Right kidney (tissue), 1 donor: ENCODE results near the gene RETREG1.
"Not testable (repeated sequence)": the region's sequence is repeated elsewhere in the genome, so short reads cannot be mapped to it uniquely, and the experiment has no call there.

ENCODE experiments used
- DNase-seq: peaks from one replicate; pipeline ENCODE4 v3.0.0-alpha.2; 2016

RETREG1 gene

DNA sequence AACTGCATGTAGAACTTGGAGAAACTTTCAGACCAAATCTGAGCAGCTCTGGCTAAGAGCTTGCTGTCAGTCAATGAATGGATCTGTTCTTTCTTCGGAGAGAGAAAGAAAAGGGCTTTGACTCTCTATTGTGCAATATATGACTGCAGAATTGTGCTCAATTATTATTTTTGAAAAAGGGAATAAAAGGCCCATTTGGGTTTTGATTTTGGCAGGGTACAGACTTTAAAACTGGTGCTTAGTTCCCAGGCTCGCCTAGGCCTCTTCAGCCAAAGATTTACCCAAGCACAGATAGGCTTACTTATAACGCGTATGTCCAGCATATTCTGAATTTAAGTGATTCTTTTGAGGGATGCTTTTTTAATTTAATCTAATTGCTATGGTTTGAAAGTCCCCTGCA lies 59.3 kb downstream of the RETREG1 start:
- no peak for DNase-seq

DNA sequence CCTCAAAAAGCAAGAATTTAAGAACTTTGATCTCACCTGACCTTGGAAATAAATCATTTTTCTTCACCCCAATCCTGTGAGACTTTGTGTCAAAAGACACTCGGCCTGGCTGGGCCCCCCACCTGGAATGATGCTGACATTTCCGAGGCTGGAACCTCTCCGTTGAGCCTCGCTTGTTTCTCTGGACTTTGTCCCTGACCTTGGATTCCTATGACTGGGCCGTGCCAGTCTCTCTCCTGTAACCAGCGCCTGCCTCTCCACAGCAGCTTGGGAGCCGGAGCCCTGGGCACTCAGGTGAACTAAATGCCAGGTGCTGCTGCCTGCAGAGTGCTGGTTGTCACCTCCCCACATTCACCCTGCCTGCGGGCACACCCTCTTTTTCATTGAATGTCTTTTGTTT lies 62.7 kb downstream of the RETREG1 start:
- no peak for DNase-seq

DNA sequence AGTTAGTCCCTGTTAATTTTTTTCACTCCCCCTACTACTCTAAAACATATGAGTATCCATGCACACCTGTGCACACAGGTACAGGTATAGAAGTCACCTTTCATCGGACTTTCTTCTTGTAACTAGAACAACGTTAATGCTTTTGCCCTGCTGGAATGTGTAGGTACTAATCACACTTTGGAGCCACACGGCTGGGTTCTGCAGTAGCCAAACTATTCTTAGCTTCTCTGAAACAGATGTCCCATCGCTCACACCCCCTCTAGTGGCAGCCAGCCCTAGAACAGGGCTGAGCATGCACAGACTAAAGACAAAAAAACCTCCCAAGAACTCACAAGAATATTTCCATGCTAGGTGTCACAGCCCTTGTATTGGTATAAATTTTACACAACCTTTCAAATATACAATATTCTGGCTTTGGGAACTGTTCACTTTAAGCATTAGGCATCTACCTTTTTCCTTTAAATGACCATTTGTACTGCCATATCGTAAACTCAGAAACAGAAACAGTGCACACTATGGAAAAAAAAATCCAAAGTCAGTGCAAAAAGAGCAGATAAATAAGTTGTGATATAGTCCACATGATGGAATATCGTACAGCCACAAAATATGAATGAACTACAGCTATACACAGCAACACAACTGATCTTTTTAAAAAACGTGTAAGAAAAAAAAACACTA lies 64.0 kb downstream of the RETREG1 start:
- DNase-seq, result peak; percentile 22

DNA sequence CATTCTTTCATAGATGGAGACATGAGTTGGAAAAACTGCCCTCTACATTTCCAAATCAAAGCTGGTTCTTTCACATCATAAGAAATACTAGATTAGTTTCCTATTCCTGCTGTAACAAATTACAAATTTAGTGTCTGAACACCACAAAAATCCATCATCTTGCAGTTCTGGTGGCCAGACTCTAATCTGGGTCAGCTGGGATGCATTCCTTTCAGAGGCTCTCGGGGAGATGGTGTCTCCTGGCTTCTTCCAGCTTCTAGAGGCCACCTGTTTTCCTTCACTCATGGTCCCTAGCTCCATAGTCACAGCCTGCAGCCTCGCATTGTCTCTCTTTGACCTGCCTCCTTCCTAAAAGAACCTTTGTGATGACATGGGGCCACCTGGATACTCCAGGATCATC lies 65.2 kb downstream of the RETREG1 start:
- no peak for DNase-seq

DNA sequence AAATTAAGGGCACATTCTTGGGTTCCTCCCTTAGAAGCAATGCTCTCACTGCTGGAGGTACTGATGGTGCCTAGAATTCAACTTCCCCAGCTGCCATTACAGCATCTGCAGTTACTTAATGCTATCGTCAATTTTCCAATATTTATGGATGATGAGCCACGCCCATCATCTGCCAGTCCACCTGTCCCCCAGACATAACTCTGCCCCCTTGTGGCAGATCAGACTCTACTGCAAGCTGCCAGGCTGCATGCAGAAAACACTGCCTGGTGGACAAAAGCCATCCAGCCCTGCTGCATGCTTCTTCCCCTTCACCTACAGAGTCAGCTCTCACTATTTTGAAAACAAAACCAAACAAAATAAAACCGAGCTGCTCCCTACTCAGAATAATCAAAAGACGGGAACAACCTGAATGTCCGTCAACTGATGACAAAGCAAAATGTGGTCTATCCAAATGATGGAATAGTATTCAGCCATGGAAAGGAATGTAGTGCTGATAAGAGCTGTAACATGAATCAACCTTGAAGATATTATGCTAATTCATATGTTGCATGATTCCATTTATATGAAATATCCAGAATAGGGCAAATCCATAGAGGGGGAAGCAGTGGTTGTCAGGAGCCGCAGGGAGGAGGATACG lies 66.4 kb downstream of the RETREG1 start:
- no peak for DNase-seq

DNA sequence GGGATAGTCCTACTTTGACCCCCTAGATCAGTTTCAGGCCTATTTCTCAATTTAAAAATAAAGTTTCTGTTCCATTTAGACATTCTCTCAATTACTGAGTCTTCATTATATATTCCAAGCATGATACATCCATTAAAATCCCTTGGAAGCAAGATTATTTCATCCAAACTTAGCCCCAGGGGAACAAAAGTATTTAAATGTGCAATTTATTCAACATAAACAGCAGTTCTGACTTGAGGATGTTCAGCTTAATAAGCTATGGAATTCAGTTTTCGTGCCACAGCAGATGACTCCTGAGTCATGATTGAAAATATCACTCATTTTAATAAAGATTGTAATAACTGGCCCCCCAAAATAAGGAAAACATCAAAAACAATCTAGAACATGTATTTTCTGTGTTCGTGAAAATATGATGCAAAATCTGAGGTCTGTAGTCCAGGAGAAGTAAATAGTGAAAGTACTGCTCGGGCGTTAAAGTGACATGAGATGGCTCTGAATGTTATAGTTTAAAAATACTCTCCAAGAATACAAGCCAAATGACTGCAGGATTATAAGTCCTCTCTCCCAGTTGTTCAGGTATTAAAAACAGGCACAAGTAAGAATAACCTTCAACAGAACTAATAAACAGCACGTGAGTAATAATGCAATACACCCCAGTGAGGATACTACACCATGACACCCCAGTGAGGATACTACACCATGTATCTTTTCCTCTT lies 67.1 kb downstream of the RETREG1 start:
- DNase-seq, result no peak

DNA sequence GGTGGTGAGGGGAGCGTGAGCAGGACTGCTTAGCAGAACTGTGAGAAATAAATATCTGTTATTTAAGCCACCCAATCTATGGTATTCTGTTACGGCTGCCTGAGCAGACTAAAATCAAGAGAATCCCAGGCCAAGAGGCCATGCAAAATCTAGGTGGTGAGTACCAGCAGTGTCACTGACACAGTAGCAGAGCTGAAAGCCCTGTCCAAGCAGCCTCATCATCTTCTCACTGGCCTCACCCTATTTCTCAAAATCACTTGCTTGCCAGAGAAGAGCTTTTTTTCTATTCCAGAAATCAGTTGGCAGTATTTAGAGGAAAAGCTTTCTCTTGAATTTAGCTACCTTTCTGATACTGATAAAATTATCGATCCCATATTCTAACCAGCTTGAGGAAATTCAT lies 68.0 kb downstream of the RETREG1 start:
- no peak for DNase-seq

DNA sequence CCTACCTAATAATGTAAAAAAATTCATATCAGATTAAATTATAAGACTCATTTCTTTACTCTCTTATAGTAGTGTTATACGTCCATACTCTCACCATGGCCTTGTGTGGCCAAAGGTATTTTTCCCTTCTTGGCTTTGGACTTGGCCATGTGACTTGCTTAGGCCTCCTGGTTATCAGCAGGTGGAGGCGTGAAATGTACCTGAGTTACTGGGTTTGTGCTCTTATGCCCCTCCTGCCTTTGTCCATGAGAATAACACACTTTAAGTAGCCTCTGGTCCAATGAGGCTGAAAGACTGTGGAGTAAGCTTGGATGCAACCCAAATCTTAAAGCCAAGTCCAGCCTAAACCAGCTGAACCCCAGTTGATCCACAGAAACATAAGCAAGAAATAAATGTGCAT lies 68.7 kb downstream of the RETREG1 start:
- no peak for DNase-seq

DNA sequence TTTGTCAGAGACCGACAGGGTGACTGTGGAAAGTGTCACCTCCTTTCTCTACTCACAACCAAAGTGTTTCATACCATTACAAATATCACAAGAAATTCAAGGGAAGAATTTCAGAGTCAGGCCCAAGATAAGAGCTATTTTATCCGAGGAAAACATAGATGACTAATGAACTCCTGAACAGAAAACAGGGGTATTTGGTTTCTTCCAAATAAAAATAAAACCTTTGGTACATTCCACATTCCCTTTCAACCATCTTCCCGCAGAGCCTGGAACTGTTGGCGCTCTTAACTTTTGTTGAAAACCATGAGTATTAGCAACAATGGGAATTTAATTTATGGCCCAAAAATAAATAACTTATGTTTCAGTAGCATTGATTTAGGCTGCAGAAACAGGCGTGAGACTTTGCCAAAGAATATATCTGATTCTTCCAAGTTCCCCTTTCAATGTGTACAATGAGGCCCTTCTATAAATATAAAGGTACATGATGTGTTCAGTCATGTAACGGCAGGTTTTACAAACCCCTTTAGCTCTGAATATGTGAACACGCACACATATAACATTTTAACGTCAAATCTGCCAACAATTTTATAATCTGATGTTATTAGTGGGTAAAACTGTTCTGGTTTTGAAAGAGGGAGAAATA lies 69.5 kb downstream of the RETREG1 start:
- no peak for DNase-seq

DNA sequence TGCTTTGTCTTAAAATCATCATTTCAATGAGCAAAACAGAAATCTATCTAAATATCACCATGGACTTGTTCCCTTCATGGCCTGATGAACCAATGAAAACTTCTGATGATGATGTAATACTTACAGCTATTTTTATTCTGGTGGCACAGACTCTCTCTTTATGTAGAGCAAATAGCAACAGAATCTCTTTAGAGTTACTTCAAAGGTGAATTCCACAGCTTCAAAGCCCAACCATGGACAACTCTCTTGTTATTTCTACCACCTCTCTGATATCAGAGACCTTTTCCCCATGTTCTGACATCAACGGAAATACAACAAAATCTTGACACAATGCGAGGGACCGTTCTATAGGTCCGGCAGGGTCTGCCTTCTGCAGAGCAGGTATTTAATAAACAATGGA lies 70.1 kb downstream of the RETREG1 start:
- DNase-seq, result no peak

DNA sequence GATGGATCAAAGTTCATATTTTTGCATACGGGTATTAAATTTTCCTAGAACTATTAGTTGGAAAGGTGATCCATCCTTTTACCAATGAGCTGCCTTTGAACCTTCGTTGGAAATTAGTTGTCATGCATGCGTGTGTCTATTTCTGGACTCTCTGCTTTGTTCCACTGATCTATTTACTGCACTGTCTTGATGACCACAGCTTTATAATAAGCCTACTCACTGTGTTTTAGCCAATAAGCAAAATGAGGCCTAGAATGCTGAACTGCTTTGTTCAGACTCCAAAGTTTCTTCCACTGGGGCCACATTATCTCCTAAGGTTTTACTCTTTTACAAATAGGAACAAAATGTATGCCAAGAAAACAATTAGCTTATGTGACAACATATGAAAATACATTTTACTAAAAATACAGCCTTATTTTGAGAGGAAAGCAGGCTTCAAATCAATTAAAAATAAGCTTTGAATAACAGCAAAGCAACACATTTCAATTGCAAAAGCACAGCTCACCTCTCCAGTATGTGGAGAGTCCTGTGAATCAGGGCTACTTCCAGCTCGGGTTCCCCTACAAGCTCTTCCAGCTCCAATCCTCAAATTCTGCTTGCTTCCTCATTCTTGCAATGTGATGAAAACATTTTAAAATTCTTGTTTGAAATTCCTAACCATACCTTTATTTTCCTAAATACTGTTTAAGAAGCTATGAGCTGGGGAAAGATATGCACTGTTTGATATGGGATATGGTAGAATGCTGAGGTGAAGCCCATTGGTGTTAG lies 72.0 kb downstream of the RETREG1 start:
- no peak for DNase-seq

DNA sequence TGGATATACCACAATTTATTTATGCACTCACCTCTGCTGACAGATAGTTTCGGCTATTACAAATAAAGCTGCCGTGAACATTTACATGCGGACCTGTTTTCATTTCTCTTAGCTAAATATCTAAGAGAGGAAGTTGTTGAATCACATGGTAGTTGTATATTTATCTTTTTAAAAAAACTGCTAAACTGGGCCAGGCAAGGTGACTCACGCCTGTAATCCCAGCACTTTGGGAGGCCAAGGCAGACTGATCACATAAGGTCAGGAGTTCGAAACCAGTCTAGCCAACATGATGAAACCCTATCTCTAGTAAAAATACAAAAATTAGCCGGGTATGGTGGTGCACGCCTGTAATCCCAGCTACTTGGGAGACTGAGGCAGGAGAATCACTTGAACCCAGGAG lies 73.6 kb downstream of the RETREG1 start:
- not testable (repeated sequence) for DNase-seq

DNA sequence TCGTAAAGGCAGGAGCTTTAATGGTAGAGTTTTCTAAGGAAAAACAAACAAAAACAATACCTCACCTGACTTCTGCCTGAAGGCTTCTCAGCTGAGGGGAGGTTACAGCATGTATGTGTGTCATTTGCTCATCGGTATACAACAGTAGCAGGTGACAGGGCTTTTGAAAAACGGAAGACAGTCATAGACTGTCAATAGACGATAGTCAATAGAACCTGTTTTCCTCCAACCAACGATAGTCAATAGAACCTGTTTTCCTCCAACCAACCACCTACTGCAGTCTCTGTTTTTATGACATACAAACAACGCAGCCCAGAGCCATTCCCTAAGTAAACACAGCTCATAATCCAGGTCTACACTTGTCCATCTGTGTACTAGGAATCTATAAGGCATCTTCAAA lies 74.6 kb downstream of the RETREG1 start:
- DNase-seq, result no peak

DNA sequence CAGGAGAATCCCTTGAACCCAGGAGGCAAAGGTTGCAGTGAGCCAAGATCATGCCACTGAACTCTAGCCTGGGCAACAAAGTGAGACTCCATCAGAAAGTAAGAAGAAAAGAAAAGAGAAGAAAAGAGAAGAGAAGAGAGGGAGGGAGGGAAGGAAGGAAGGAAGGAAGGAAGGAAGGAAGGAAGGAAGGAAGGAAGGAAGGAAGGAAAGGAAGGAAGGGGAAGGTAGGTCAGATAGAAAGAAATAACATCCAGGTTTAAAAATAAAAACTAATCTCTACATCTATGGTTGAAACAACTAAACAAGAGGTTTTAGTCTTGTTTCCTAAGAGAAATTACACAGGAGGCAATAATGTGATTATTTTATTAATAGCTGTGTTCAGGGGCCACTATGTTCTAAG lies 75.2 kb downstream of the RETREG1 start:
- not testable (repeated sequence) for DNase-seq

DNA sequence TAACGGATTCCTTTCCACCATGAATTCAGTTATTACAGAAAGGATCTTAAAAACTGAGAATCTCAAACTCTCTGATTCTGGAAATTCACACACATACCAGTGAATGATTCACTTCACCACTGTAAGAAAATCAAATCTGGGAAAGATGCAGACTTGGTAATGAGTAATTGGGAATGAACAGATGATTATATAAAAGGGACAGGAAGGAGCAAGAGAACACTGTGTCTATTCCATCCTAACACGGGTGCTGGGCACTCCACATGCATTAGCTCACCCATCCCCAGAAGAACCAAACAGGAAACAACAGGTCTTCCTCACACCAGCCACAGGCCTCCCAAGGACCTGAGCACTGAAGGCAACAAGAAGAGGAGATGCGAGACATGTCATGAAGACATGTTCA lies 76.4 kb downstream of the RETREG1 start:
- no peak for DNase-seq

DNA sequence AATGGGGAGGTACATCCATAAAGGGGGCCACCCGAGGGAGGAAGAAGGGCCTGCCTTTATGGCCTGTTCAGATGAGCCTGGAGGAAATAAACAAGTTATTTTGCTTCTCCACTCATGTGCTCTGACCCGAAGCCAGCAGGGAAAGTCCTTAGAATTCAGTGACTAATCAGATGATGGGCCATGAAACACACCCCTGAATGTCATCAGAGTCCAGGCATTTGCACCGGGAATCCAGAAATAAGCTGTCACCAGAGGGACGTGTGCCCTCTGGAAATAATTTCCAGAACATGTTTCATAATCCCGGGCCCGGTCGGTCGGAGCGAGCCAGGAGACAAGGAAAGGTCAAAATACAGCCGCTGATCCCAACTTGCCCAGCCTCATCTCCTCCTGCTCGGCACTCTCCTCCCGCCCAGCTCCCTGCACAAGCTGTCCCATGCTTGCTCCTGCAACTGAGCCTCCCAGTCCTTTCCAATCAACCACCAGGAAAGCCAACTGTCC lies 77.6 kb downstream of the RETREG1 start:
- peak; percentile 28 for DNase-seq

DNA sequence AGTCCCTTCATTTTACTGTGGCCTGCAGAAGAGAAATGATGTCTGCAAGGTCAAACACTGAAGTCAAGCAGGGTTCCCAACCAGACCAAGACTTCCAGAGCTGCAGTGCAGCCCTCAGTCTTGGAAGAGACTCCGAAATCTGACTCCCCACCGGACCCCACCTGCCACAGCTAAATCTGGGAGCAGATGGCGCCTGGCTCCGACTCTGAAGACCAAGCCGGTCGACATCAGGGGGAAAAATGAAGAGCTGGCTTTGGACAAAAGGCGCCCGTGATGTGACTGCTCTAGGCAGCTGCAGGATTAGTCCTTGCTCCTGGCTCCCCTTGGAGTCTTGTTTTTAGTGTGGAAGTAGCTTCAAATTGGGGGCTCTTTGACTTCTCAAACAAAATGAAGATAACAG lies 78.8 kb downstream of the RETREG1 start:
- no peak for DNase-seq

DNA sequence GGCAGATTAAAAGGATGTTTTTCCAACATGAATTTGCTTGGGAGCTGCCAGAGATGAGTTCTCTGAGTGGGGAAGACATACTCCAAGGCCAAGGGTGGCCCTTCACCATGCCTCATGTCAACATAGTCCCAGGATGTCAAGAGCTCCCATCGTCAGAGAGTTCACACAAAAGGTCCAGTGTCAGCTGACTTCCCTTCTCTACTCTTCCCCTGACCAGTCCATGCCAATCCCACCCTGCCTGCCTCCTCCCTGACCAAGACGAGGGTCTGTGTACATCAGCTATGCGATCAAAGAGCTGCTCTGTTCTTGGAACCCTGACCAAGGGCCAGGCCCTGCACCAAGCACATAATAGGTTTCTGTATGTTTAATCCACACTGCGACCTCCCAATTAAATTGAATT lies 80.0 kb downstream of the RETREG1 start:
- DNase-seq, result no peak

DNA sequence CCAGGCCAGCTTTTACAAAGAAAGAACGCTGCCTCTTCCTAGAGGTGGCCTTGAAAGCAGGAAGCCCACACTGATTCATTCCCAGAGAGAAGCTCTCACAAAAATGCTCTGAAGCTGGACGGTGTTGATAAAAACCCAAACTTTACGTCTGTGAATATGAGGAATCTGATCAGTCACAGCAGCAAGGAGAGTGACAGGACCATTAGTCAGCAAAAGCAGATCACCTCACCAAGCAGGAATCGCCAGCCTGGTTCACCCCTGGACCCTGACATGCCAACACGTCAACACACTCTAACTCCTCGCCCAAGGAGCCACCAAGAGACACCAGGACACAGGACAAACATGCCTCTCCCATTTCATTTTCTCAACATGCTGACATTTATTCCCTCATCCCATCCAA lies 80.6 kb downstream of the RETREG1 start:
- DNase-seq, result no peak

DNA sequence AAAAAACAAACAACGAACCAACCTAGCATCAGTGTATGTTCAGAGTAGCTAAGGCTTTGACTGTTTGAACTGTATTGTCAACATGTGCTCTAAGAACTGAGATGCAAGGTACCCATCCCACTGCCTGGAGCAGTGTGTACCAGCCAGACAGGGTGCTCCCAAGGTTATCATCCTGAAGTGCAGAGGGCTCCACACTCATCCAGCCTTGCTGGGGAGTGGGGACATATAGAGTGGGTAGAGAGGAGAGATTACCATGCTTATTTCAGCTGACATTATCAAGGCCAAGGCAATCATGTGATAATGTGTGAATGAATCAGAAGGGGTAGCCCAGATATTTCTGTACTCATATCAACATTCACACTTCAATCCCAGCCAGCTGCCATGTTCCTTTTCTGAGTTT lies 82.5 kb downstream of the RETREG1 start:
- DNase-seq, result no peak

DNA sequence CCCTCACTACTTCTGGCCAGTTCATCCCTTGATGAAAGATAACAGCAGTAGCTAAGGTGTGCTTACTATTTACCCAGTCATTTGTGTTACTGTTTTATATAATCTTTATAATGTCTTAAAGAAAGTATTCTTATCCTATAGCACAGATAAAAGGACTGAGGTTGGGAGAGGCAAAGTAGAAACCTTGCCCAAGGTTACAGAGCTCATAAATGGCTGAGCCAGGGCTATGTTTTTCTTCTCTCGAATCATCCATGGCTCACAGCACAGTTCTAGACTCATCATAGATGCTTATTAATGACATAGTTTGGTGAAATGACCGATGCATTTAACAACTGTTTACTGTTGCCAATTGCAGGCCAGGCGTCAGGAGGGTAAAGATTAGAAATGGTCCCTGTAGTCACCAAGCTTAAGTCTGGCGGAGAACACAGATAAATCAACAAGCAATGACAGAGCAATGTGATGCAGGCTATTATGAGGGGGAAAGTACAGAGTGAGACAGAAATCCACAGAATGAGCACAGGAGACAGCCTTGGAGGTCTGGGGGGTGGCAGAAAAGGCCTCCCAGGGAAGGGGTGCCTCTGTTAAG lies 85.6 kb downstream of the RETREG1 start:
- DNase-seq, result no peak

DNA sequence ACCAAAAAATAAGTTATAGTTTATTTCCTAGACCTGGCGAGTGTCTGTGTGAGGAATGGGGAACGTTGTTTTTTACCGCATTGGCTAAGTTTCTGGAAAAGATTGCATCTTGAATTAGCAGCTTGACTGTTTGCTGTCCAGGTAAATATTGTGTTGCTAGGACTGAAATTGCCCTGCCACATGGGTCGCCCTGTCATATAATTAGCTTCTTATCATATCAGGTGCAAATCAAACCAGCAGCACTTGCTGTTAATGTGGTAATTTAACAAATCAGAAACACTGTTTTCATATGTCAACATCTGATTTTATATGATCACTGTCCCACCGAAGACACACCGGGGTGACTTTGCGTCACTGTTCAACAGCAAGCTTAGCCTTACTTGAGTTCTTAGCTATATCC lies 87.5 kb downstream of the RETREG1 start:
- DNase-seq, result no peak
